WI38 (cell line): Measurements from ENCODE around the gene PPP4C.

Source experiments
- H3K4me3 ChIP-seq: 2 replicates; pipeline ENCODE4 v1.5.1; 2011; ENCODE audit warnings: low read depth, mild to moderate bottlenecking, control low read depth, low read length
- TF ChIP-seq, protein P1 (sequence below): IDR thresholded peaks from 2 replicates; pipeline ENCODE4 v1.5.1; 2012; ENCODE audit warnings: low read depth, mild to moderate bottlenecking, control low read depth, low read length

PPP4C gene

DNA sequence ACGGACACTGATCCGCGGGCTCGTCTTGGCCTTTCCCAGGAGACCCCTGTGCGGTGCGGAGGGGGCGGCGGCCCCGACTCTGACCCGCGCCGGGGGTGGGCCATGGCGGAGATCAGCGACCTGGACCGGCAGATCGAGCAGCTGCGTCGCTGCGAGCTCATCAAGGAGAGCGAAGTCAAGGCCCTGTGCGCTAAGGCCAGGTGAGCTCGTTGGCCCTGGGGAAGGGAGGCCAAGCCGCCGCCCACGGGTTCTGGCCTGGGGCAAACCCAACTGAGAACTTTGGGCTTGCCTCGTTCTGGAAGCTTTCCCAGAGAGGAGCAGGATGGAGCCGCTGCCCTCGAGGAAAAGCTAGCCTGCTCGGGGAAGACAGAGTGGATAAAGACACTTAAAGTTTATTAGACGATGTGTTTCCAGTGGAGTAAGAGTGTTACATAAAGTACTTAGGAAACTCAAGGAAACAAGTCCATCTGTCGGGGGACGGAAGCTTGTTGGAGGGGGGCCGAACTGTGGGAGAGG lies 540 bp downstream of the PPP4C start:
- TF ChIP-seq, protein P1, sequence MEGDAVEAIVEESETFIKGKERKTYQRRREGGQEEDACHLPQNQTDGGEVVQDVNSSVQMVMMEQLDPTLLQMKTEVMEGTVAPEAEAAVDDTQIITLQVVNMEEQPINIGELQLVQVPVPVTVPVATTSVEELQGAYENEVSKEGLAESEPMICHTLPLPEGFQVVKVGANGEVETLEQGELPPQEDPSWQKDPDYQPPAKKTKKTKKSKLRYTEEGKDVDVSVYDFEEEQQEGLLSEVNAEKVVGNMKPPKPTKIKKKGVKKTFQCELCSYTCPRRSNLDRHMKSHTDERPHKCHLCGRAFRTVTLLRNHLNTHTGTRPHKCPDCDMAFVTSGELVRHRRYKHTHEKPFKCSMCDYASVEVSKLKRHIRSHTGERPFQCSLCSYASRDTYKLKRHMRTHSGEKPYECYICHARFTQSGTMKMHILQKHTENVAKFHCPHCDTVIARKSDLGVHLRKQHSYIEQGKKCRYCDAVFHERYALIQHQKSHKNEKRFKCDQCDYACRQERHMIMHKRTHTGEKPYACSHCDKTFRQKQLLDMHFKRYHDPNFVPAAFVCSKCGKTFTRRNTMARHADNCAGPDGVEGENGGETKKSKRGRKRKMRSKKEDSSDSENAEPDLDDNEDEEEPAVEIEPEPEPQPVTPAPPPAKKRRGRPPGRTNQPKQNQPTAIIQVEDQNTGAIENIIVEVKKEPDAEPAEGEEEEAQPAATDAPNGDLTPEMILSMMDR = no peak
- H3K4me3 ChIP-seq = peak overlapping the region; percentile 98

DNA sequence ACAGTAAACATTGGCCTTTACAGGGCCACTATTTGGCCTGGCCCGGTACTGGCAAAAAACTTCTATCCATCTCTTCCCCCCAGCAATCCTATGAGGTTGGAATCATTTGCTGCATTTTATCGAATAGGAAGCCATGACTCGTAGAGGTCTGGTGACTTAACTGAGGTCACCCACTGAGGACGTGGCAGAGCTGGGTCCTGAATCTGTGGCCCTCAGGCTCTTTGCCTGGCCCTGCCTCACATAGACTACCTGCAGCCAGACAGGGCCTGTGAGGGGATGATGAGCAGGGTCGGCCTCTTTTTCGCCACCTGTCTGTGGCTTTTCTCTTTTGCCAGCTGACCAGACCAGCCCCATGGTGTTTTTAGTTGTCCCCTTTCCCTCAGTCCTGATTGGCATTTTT lies 1.9 kb downstream of the PPP4C start:
- H3K4me3 ChIP-seq = peak overlapping the region; percentile 98
- TF ChIP-seq, protein P1 = no peak

DNA sequence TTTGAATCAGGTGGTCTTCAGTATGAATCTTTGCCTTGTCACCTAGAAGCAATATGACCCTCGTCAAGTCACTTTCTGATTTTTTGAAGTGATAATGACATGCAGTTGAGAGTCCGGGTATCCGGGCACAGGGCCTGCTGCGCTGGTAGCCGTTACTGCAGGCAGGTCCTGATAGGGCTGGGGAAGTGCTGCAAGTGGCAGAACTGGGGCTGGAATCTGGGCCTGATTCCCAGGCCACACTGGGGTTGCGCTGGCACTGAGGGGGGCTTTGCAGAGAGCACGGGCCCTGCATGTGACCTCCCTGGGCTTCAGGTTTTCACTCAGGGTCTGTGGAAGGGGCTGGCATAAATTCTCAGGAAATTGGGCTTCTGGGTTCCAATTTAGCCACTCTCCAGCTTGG lies 3.0 kb downstream of the PPP4C start:
- no peak overlapping the region for H3K4me3 ChIP-seq
- TF ChIP-seq, protein P1 = no peak

DNA sequence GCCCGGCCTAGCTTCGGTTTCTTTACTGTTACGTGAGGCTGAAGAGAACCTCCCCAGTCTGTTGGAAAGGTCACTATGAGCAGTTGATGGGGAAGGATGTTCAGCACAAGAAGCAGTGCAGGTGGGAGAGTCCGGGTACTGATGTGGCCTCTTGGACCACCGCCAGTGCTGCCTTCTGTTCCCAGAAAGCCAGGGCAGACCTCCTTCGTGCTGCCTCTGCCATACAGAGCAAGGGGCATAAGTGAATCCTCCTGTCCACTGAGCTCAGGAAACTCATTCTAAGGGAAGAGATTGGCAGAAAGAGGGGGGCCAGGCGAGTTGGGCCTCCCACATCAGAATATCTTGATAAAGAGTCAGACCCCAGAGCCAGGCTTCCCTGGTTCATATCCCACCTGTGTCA lies 3.7 kb downstream of the PPP4C start:
- TF ChIP-seq, protein P1 = no peak
- H3K4me3 ChIP-seq = no peak overlapping the region

DNA sequence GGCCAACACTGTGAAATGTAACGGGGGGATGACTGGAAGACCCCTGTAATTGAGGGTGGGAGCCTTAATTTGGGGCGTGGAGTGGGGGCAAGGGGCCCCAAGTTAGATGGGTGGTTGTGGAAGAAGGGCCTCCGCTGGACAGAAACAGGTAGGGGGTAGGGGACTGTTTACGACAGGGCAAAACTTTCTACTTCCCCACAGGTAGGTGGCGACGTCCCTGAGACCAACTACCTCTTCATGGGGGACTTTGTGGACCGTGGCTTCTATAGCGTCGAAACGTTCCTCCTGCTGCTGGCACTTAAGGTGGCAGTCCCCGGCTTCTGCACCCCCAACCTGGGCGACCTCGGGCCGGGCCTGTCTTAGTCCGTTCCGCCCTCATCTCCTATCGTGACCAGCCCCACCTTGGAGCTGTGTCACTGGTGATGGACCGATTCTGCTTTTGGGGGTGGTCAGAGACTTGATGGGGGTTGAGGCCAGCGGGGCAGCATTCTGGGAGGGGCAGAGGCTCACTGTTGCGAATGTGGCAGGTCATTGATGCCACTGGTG lies 6.8 kb downstream of the PPP4C start:
- TF ChIP-seq, protein P1 = no peak
- no peak overlapping the region for H3K4me3 ChIP-seq

DNA sequence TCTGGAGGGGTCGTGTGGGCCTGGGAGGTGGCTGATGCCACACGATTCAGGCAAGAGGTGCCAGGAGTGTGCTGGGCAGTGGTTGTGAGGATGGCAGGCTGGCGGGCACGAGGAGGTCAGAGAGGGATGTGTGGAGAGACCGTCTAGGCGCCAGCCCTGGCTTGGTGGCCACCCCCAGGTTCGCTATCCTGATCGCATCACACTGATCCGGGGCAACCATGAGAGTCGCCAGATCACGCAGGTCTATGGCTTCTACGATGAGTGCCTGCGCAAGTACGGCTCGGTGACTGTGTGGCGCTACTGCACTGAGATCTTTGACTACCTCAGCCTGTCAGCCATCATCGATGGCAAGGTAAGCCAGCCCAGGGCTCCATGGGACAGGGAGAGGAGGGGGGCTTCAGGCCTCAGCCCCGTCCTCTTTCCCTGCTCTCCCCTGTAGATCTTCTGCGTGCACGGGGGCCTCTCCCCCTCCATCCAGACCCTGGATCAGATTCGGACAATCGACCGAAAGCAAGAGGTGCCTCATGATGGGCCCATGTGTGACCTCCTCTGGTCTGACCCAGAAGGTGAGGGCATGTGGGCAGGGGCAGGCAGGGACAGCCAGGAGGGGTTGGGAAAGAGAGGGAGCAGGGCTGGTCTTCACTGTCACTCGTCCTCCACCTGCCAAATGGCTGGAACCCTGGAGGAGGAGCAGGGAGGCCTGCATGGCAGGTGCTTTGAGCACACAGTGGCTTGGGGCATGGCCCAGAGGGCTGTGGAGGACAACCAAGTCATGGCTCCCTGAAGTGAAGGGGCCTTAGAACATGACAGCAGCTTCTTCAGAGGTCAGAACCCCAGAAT lies 7.6 kb downstream of the PPP4C start:
- TF ChIP-seq, protein P1 = no peak
- no peak overlapping the region for H3K4me3 ChIP-seq

DNA sequence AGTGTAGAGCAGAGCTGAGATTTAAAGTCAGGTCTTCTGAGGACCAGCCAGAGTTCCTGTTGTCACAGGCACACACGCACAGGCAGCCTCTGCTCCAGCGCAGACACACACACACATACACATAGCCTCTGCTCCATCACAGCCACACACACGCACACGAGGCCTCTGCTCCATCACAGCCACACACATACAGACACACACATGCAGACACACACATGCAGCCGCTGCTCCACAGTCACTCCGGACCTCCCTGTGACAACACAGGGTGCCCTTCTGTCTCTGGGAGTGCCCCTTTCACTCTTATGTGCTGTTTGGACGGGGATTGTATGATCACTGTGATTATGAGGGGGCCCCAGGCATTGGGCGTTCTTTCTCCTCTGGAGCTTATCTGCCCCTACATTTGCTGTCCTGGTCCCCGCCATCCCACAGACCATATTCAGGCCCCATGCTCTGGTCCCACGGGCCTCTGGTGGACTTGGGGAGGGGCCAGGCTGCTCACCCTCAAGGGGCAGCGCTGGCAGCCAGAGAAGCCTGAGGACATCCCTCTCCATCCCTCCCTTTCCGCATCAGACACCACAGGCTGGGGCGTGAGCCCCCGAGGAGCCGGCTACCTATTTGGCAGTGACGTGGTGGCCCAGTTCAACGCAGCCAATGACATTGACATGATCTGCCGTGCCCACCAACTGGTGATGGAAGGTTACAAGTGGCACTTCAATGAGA lies 8.5 kb downstream of the PPP4C start:
- H3K4me3 ChIP-seq = no peak overlapping the region
- TF ChIP-seq, protein P1 = no peak
